IMR-90 (cell line): Measurements from ENCODE around the gene COL2A1. TPM values are rescaled to one million over a fixed set of nuclear protein-coding genes. Genes with fewer than 3 reads are reported as not detected.

ENCODE experiments used
- ATAC-seq: fragments of 200-7000 bp; cut with Tn5 transposase; 2 replicates; pipeline ENCODE4 v1.9.1; 2020; ENCODE audit warnings: low read depth, mild to moderate bottlenecking, moderate library complexity
- BruUV-seq: library from RNA; stranded (reverse); fragments of 400-500 nt; replicated peaks from 2 replicates; lab custom pipeline; 2021; lab: Mats Ljungman, UMichigan
- CTCF ChIA-PET: fragments of 300-600 bp; formaldehyde crosslinking; extraction: SDS; loops from one replicate; lab custom pipeline; 2021; ENCODE audit warnings: antibody characterized with exemption; lab: Yijun Ruan, JAX
- POLR2A ChIA-PET: fragments of 300-600 bp; sonication (Branson Sonifier 250); formaldehyde crosslinking; loops from one replicate; lab custom pipeline; 2022; ENCODE audit warnings: antibody characterized with exemption; ENCODE audit not compliant: unreplicated experiment; lab: Charles Lee
- DNase-seq: peaks from one replicate; pipeline ENCODE4 v3.0.0; 2013
- H2AFZ ChIP-seq: replicated peaks from 2 replicates; pipeline ENCODE3; 2013; ENCODE audit warnings: low read length, mild to moderate bottlenecking; ENCODE audit not compliant: poor library complexity
- H2AK5ac ChIP-seq: 2 replicates; pipeline ENCODE4 v1.6.1; 2013; ENCODE audit warnings: low read depth, low read length, inconsistent platforms
- H2AK9ac ChIP-seq: replicated peaks from 2 replicates; pipeline ENCODE3; 2013; ENCODE audit warnings: mild to moderate bottlenecking, low read depth, low read length, moderate library complexity; ENCODE audit not compliant: poor library complexity
- H2BK120ac ChIP-seq: 2 replicates; pipeline ENCODE4 v1.6.1; 2013; ENCODE audit warnings: low read depth, low read length, inconsistent platforms
- H2BK15ac ChIP-seq: 3 replicates; pipeline ENCODE4 v1.6.1; 2013; ENCODE audit warnings: low read depth, low read length, inconsistent platforms
- H2BK20ac ChIP-seq: 2 replicates; pipeline ENCODE4 v1.6.1; 2013; ENCODE audit warnings: low read depth, mild to moderate bottlenecking, inconsistent platforms, low read length, moderate library complexity
- H2BK5ac ChIP-seq: 2 replicates; pipeline ENCODE4 v1.6.1; 2013; ENCODE audit warnings: mild to moderate bottlenecking, low read depth, low read length, inconsistent platforms; ENCODE audit not compliant: poor library complexity, severe bottlenecking
- H3K14ac ChIP-seq: replicated peaks from 2 replicates; pipeline ENCODE4 v1.6.1; 2013; ENCODE audit warnings: low read depth, low read length, inconsistent platforms
- H3K18ac ChIP-seq: 2 replicates; pipeline ENCODE4 v1.6.1; 2013; ENCODE audit warnings: low read depth, low read length, control low read depth
- H3K23ac ChIP-seq: 2 replicates; pipeline ENCODE4 v1.6.1; 2013; ENCODE audit warnings: low read depth, low read length, inconsistent platforms
- H3K27ac ChIP-seq: 2 replicates; pipeline ENCODE4 v1.5.1; 2013; ENCODE audit warnings: mild to moderate bottlenecking, control low read depth, low read length; ENCODE audit not compliant: insufficient read depth
- H3K27me3 ChIP-seq: 2 replicates; pipeline ENCODE4 v1.6.1; 2013; ENCODE audit warnings: low read length; ENCODE audit not compliant: control insufficient read depth, insufficient read depth
- H3K36me3 ChIP-seq: 2 replicates; pipeline ENCODE4 v1.6.1; 2013; ENCODE audit warnings: low read length, mixed read lengths; ENCODE audit not compliant: control insufficient read depth, insufficient read depth
- H3K4ac ChIP-seq: 2 replicates; pipeline ENCODE4 v1.6.1; 2013; ENCODE audit warnings: low read depth, low read length, inconsistent platforms
- H3K4me1 ChIP-seq: 2 replicates; pipeline ENCODE4 v1.6.1; 2013; ENCODE audit warnings: low read length, mixed read lengths; ENCODE audit not compliant: control insufficient read depth, insufficient read depth
- H3K4me2 ChIP-seq: 2 replicates; pipeline ENCODE4 v1.6.1; 2013; ENCODE audit warnings: low read depth, mild to moderate bottlenecking, control low read depth, low read length, moderate library complexity
- H3K4me3 ChIP-seq: 2 replicates; pipeline ENCODE4 v1.5.1; 2013; ENCODE audit warnings: low read depth, mild to moderate bottlenecking, control low read depth, low read length, moderate library complexity; ENCODE audit not compliant: insufficient read depth
- H3K56ac ChIP-seq: 2 replicates; pipeline ENCODE4 v1.6.1; 2013; ENCODE audit warnings: low read length, inconsistent platforms; ENCODE audit not compliant: insufficient read depth; ENCODE audit errors: extremely low read depth
- H3K79me1 ChIP-seq, 2 experiments: 2 replicates each; pipeline ENCODE4 v1.6.1; 2013; ENCODE audit warnings: low read length in 2 of 2, inconsistent platforms in 1 of 2, low read depth in 1 of 2
- H3K9ac ChIP-seq: 2 replicates; pipeline ENCODE4 v1.6.1; 2013; ENCODE audit warnings: low read depth, low read length, control low read depth
- H3K9me1 ChIP-seq: 2 replicates; pipeline ENCODE4 v1.6.1; 2013; ENCODE audit warnings: low read length, inconsistent platforms; ENCODE audit not compliant: insufficient read depth
- H3K9me3 ChIP-seq: 2 replicates; pipeline ENCODE4 v1.6.1; 2013; ENCODE audit warnings: low read length; ENCODE audit not compliant: control insufficient read depth, insufficient read depth
- H4K20me1 ChIP-seq: 2 replicates; pipeline ENCODE4 v1.6.1; 2013; ENCODE audit warnings: low read length, inconsistent platforms; ENCODE audit not compliant: insufficient read depth
- H4K5ac ChIP-seq: 2 replicates; pipeline ENCODE4 v1.6.1; 2013; ENCODE audit warnings: mild to moderate bottlenecking, low read depth, low read length, control low read depth
- H4K8ac ChIP-seq, 2 experiments: 2 replicates each; pipeline ENCODE4 v1.6.1; 2013; ENCODE audit warnings: low read depth in 2 of 2, low read length in 2 of 2, control low read depth in 1 of 2, inconsistent platforms in 1 of 2
- H4K91ac ChIP-seq: 2 replicates; pipeline ENCODE4 v1.6.1; 2013; ENCODE audit warnings: low read depth, low read length, inconsistent platforms; ENCODE audit not compliant: insufficient read depth
- BHLHE40 ChIP-seq: fragments of 150-350 bp; IDR thresholded peaks from 2 replicates; pipeline ENCODE4 v1.6.1; 2016; ENCODE audit warnings: mild to moderate bottlenecking, low read depth, low read length
- CHD1 ChIP-seq: IDR thresholded peaks from 2 replicates; pipeline ENCODE4 v1.6.1; 2012; ENCODE audit warnings: low read depth, low read length, improper control_type of control experiment
- FOS ChIP-seq: fragments of 150-350 bp; IDR thresholded peaks from 2 replicates; pipeline ENCODE4 v1.6.1; 2016; ENCODE audit warnings: low read depth, low read length
- MAFK ChIP-seq: IDR thresholded peaks from 2 replicates; pipeline ENCODE4 v1.6.1; 2012; ENCODE audit warnings: low read depth, low read length, improper control_type of control experiment
- MXI1 ChIP-seq: IDR thresholded peaks from 2 replicates; pipeline ENCODE4 v1.6.1; 2012; ENCODE audit warnings: low read depth, mild to moderate bottlenecking, low read length, moderate library complexity, borderline replicate concordance
- NFE2L2 ChIP-seq: fragments of 150-350 bp; IDR thresholded peaks from 2 replicates; pipeline ENCODE4 v1.6.1; 2016; ENCODE audit warnings: low read depth, mild to moderate bottlenecking, low read length
- POLR2A ChIP-seq: IDR thresholded peaks from 2 replicates; pipeline ENCODE4 v1.6.1; 2012; ENCODE audit warnings: mild to moderate bottlenecking, low read depth, low read length
- RAD21 ChIP-seq: IDR thresholded peaks from 2 replicates; pipeline ENCODE4 v1.6.1; 2012; ENCODE audit warnings: low read length, improper control_type of control experiment
- RCOR1 ChIP-seq: IDR thresholded peaks from 2 replicates; pipeline ENCODE4 v1.6.1; 2012; ENCODE audit warnings: mild to moderate bottlenecking, low read length, improper control_type of control experiment; ENCODE audit not compliant: insufficient replicate concordance
- RFX5 ChIP-seq: IDR thresholded peaks from 2 replicates; pipeline ENCODE4 v1.8.0; 2012; ENCODE audit warnings: low read depth, mild to moderate bottlenecking, low read length, moderate library complexity
- WGBS, 2 experiments: methylation state at CpG; one replicate each; pipeline versions ENCODE4 v1.1.5 to v1.1.7; 2013; ENCODE audit warnings: missing lambda C conversion rate in 2 of 2; ENCODE audit not compliant: insufficient read length in 1 of 2; ENCODE audit errors: extremely low coverage in 2 of 2; 5-methylcytosine and 5-hydroxymethylcytosine counted together
- dilution Hi-C: fragments of 300-500 bp; cut with HindIII; formaldehyde crosslinking; loops from one replicate; pipeline ENCODE4 v1.14.3; 2018; ENCODE audit warnings: low sequenced_read_pairs; ENCODE audit not compliant: unreplicated experiment
- in situ Hi-C: fragments of 300-500 bp; cut with MboI; formaldehyde crosslinking; loops from 3 replicates; pipeline ENCODE4 v1.14.3; 2019; ENCODE audit warnings: low sequenced_read_pairs, inconsistent platforms, mixed read lengths
- intact Hi-C: fragments of 100-400 bp; cut with micrococcal nuclease; formaldehyde crosslinking; loops from 2 replicates; pipeline ENCODE4 v1.10.0; 2022
- polyA plus RNA-seq, 3 experiments: library from polyadenylated mRNA; depleted of rRNA; stranded (reverse); fragments of >200 nt; gene quantifications; 2 replicates each; pipeline ENCODE4 v1.2.3, GENCODE V29; 2012; ENCODE audit warnings: low replicate concordance in 1 of 3
- total RNA-seq: library from RNA; depleted of rRNA; stranded (reverse); fragments of >200 nt; gene quantifications from 2 replicates; pipeline ENCODE4 v1.2.3, GENCODE V29; 2012
- TF ChIP-seq, protein P1 (sequence below): conservative IDR thresholded peaks from 2 replicates; pipeline ENCODE4 v1.5.1; 2012; ENCODE audit warnings: mild to moderate bottlenecking, low read depth, low read length, improper control_type of control experiment
- TF ChIP-seq, protein P2 (sequence below): fragments of 150-350 bp; IDR thresholded peaks from 2 replicates; pipeline ENCODE4 v1.6.1; 2016; ENCODE audit warnings: low read depth, mild to moderate bottlenecking, low read length, moderate library complexity, borderline replicate concordance
- TF ChIP-seq, protein P3 (sequence below): fragments of 150-350 bp; IDR thresholded peaks from 2 replicates; pipeline ENCODE4 v1.6.1; 2017; ENCODE audit warnings: mild to moderate bottlenecking, antibody characterized with exemption, low read length, low read depth

The COL2A1 gene
- total and polyA plus RNA-seq, 2 of the 4 experiments (the other 2 are of a cell fraction): 0.05 TPM; not detected in 1

DNA sequence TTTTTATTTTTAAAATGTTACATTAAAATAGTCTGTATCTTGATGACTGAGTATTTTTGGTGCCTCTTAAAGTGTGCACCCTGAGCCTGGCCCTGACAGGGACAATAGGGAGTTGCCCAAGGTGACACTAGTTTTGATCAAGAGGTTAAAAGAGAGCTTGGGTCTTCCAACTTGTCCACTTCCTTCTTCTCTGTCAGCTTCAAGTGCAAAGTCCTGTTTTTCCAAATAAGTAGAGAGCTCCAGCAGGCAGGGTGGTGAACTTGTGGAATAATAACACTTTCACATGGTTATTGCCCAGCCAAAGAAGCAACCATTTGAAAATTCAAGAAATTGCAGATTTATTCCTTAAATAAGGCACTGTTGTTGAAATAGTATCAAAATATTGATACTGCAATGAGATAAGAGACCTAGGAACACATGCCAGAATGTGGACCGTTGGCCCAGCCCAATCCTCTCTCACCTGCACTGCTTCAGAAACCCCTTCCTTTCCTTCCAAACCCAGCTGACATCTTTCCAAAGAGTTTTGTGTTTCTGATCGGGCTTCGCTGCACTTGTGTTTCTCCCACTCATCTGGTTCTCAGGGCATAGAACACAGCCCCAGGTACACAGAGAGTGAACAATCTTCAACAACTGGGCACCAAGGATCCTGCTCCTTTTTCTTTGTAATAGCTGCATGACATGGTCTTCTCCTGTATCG lies 13.8 kb upstream of the COL2A1 start:
- Histone ChIP-seq H3K9me1 (no peaks in the 10 kb centered on the region), H2BK5ac (no peak overlapping the region), H3K4me1 (no peaks in the 10 kb centered on the region), H3K56ac (no peak overlapping the region), H3K4me2 (no peak overlapping the region), H4K8ac (no peak overlapping the region), H2AK5ac (no peak overlapping the region), H3K4me3 (no peak overlapping the region), H3K14ac (no peak overlapping the region), H3K79me1 (no peaks in the 10 kb centered on the region), H3K36me3 (no peaks in the 10 kb centered on the region), H2BK15ac (no peak overlapping the region), H3K27me3 (peaks cover 70% of the 10 kb centered on the region), H4K20me1 (no peaks in the 10 kb centered on the region), H3K23ac (no peak overlapping the region), H3K27ac (no peak overlapping the region), H4K91ac (no peak overlapping the region), H2BK20ac (no peak overlapping the region), H2AFZ (no peak overlapping the region), H3K9me3 (no peaks in the 10 kb centered on the region), H3K18ac (no peak overlapping the region), H2AK9ac (no peak overlapping the region), H2BK120ac (no peak overlapping the region), H4K5ac (no peak overlapping the region), H3K4ac (no peak overlapping the region), H3K9ac (no peak overlapping the region)
- DNase-seq: no peak
- 90% methylated on average over 3 of the region's 4 CpGs; no CpG with 5 or more reads in 1 of the 2 experiments for WGBS, 2 experiments
- TF ChIP-seq MAFK: no peak
- TF ChIP-seq, protein P1, sequence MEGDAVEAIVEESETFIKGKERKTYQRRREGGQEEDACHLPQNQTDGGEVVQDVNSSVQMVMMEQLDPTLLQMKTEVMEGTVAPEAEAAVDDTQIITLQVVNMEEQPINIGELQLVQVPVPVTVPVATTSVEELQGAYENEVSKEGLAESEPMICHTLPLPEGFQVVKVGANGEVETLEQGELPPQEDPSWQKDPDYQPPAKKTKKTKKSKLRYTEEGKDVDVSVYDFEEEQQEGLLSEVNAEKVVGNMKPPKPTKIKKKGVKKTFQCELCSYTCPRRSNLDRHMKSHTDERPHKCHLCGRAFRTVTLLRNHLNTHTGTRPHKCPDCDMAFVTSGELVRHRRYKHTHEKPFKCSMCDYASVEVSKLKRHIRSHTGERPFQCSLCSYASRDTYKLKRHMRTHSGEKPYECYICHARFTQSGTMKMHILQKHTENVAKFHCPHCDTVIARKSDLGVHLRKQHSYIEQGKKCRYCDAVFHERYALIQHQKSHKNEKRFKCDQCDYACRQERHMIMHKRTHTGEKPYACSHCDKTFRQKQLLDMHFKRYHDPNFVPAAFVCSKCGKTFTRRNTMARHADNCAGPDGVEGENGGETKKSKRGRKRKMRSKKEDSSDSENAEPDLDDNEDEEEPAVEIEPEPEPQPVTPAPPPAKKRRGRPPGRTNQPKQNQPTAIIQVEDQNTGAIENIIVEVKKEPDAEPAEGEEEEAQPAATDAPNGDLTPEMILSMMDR: no peak
- TF ChIP-seq FOS: no peak
- TF ChIP-seq CHD1: no peak
- no peak for TF ChIP-seq RCOR1
- TF ChIP-seq, protein P2, sequence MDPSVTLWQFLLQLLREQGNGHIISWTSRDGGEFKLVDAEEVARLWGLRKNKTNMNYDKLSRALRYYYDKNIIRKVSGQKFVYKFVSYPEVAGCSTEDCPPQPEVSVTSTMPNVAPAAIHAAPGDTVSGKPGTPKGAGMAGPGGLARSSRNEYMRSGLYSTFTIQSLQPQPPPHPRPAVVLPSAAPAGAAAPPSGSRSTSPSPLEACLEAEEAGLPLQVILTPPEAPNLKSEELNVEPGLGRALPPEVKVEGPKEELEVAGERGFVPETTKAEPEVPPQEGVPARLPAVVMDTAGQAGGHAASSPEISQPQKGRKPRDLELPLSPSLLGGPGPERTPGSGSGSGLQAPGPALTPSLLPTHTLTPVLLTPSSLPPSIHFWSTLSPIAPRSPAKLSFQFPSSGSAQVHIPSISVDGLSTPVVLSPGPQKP: no peak
- no peak for TF ChIP-seq NFE2L2
- TF ChIP-seq RAD21: no peak
- TF ChIP-seq POLR2A: no peak
- TF ChIP-seq, protein P3, sequence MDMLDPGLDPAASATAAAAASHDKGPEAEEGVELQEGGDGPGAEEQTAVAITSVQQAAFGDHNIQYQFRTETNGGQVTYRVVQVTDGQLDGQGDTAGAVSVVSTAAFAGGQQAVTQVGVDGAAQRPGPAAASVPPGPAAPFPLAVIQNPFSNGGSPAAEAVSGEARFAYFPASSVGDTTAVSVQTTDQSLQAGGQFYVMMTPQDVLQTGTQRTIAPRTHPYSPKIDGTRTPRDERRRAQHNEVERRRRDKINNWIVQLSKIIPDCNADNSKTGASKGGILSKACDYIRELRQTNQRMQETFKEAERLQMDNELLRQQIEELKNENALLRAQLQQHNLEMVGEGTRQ: no peak
- no peak for TF ChIP-seq MXI1
- TF ChIP-seq RFX5: no peak
- TF ChIP-seq BHLHE40: no peak
- in situ Hi-C loops (no loop called here), intact Hi-C loops (no loop called here), dilution Hi-C loops (no loop called here)
- ChIA-PET POLR2A (no interaction called here), CTCF (no interaction called here)
- BruUV-seq: no TSS peak
- ATAC-seq: no peak
